ENCODE data around the gene SECISBP2. TPM values are rescaled to one million over a fixed set of nuclear protein-coding genes. Genes with fewer than 3 reads are reported as not detected.

SECISBP2 gene
- total and polyA plus RNA-seq, 2 experiments from 2014 or later: 77.7 to 86.8 TPM

- no peak for TF ChIP-seq ETS1 (IDR thresholded peaks at IDR 0.05)
- TF ChIP-seq ZNF114 (CRISPR knock-in tag; IDR thresholded peaks at IDR 0.05): no peak
- no peak for TF ChIP-seq JUNB (IDR thresholded peaks at IDR 0.05; ENCODE audit: unreplicated experiment)
- no peak for TF ChIP-seq STAT1 (IDR thresholded peaks at IDR 0.05; ENCODE audit: unreplicated experiment)
- TF ChIP-seq ZNF331 (CRISPR knock-in tag; IDR thresholded peaks at IDR 0.05; ENCODE audit: low read depth): no peak
- no peak for TF ChIP-seq EZH2phosphoT487 (IDR thresholded peaks at IDR 0.05; ENCODE audit: unreplicated experiment)
- no peak for TF ChIP-seq REST (IDR thresholded peaks at IDR 0.05; ENCODE audit: unreplicated experiment)
- TF ChIP-seq NANOG (IDR thresholded peaks at IDR 0.05; ENCODE audit: borderline replicate concordance): no peak
- TF ChIP-seq EZH2 (IDR thresholded peaks at IDR 0.05; ENCODE audit: low read depth, unreplicated experiment): no peak
These were observed 12.2 kb downstream of the SECISBP2 start (continued) for GRCh38 chr9:89330513-89330912.

- no peak overlapping the region for H3K27ac ChIP-seq (ENCODE audit: low read depth)
- H3K27me3 ChIP-seq (ENCODE audit: insufficient read depth): no peaks in the 10 kb centered on the region
- H3K4me1 Mint-ChIP-seq: no peaks in the 10 kb centered on the region
- H3K4me2 ChIP-seq: no peak overlapping the region
- H3K4me1 ChIP-seq (ENCODE audit: insufficient read depth): no peaks in the 10 kb centered on the region
- no peak overlapping the region for H3K4me3 ChIP-seq
- H3K9me2 ChIP-seq (ENCODE audit: insufficient read depth): no peaks in the 10 kb centered on the region
- peaks cover 3% of the 10 kb centered on the region for H4K20me1 ChIP-seq (replicated peaks; ENCODE audit: insufficient read depth)
- no peak overlapping the region for H3K27ac Mint-ChIP-seq
- no peak for ATAC-seq
- H3F3A ChIP-seq (replicated peaks; ENCODE audit: low read depth): no peaks in the 10 kb centered on the region
- peaks cover 8% of the 10 kb centered on the region for H3K79me2 ChIP-seq (replicated peaks; ENCODE audit: insufficient read depth)
- no peak for DNase-seq (ENCODE audit: low spot score)
- no peak overlapping the region for H3K4me3 Mint-ChIP-seq
- H3K9me3 Mint-ChIP-seq: no peaks in the 10 kb centered on the region
- no peak overlapping the region for H2AFZ ChIP-seq
- H3K27me3 Mint-ChIP-seq (ENCODE audit: insufficient read depth, low read depth, poor library complexity): no peaks in the 10 kb centered on the region
- H3K36me3 Mint-ChIP-seq (ENCODE audit: low read depth): peaks cover 89% of the 10 kb centered on the region
- H3K36me3 ChIP-seq (ENCODE audit: insufficient read depth): peaks cover 61% of the 10 kb centered on the region; the same call in 1 of the 2 replicates
- TF ChIP-seq EZH2phosphoT487 (IDR thresholded peaks at IDR 0.05; ENCODE audit: unreplicated experiment) (no peak), EZH2 (IDR thresholded peaks at IDR 0.05; ENCODE audit: low read depth, unreplicated experiment) (no peak), POLR2AphosphoS5 (IDR thresholded peaks at IDR 0.05; ENCODE audit: low read depth) (no peak), ZNF462 (CRISPR knock-in tag; IDR thresholded peaks at IDR 0.05) (no peak), STAT1 (IDR thresholded peaks at IDR 0.05; ENCODE audit: unreplicated experiment) (no peak), REST (IDR thresholded peaks at IDR 0.05; ENCODE audit: unreplicated experiment) (no peak), NANOG (IDR thresholded peaks at IDR 0.05; ENCODE audit: borderline replicate concordance) (no peak)
These were observed 21.5 kb downstream of the SECISBP2 start for GRCh38 chr9:89339807-89340206.

Measured in GM23338 (cell line).